ENCODE data around the gene TMEM183A.
"Not testable (repeated sequence)": the region's sequence is repeated elsewhere in the genome, so short reads cannot be mapped to it uniquely, and the experiment has no call there.

Gene TMEM183A

GRCh38 chr1:202987922-202988583, 19.1 kb upstream of the TMEM183A start:
- DNase-seq: no peak

GRCh38 chr1:202989879-202990278, 17.3 kb upstream of the TMEM183A start:
- no peak for DNase-seq

GRCh38 chr1:202991112-202991511, 16.1 kb upstream of the TMEM183A start:
- DNase-seq: no peak

GRCh38 chr1:202994756-202995155, 12.4 kb upstream of the TMEM183A start:
- DNase-seq: no peak

GRCh38 chr1:202998836-202999750, 8.1 kb upstream of the TMEM183A start:
- DNase-seq: peak; percentile 51 to 61

- DNase-seq: no peak
These were observed 6.8 kb upstream of the TMEM183A start for GRCh38 chr1:203000217-203000944.

- no peak for DNase-seq
These were observed 5.2 kb upstream of the TMEM183A start for GRCh38 chr1:203001986-203002385.

- no peak for DNase-seq
These were observed 4.2 kb upstream of the TMEM183A start for GRCh38 chr1:203002951-203003350.

- DNase-seq: not testable (repeated sequence)
These were observed 1.6 kb upstream of the TMEM183A start for GRCh38 chr1:203005395-203006142.

GRCh38 chr1:203009185-203009584, 2.0 kb downstream of the TMEM183A start:
- no peak for DNase-seq

GRCh38 chr1:203011582-203011981, 4.4 kb downstream of the TMEM183A start:
- DNase-seq: no peak

GRCh38 chr1:203017061-203017460, 9.9 kb downstream of the TMEM183A start:
- no peak for DNase-seq

- no peak for DNase-seq
These were observed 10.5 kb downstream of the TMEM183A start for GRCh38 chr1:203017692-203018091.

GRCh38 chr1:203022855-203023254, 15.7 kb downstream of the TMEM183A start:
- DNase-seq: not testable (repeated sequence)

GRCh38 chr1:203025686-203026030, 18.5 kb downstream of the TMEM183A start:
- DNase-seq: no peak

- DNase-seq: peak; percentile 69 to 96
These were observed 19.0 kb downstream of the TMEM183A start, which contains the start of gene PPFIA4 for GRCh38 chr1:203026031-203026665. TSS of gene PPFIA4 (plus strand) at chr1:203026491. CDS start at chr1:203039009, 12,518 bp downstream.

GRCh38 chr1:203026666-203027663, 19.8 kb downstream of the TMEM183A start:
- DNase-seq: no peak

- DNase-seq: peak in 1 of 2 experiments; percentile 51
These were observed 21.1 kb downstream of the TMEM183A start for GRCh38 chr1:203028067-203028783.

GRCh38 chr1:203028784-203029553, 21.8 kb downstream of the TMEM183A start:
- peak in 1 of 2 experiments; percentile 34 for DNase-seq

Data from NCI-H446 (cell line).